IMR-90 (cell line): ENCODE data around the gene COLEC12. TPM values are rescaled to one million over a fixed set of nuclear protein-coding genes. Genes with fewer than 3 reads are reported as not detected.

Source experiments
- ATAC-seq: fragments of 200-7000 bp; cut with Tn5 transposase; 2 replicates; pipeline ENCODE4 v1.9.1; 2020; ENCODE audit warnings: low read depth, mild to moderate bottlenecking, moderate library complexity
- BruUV-seq: library from RNA; stranded (reverse); fragments of 400-500 nt; replicated peaks from 2 replicates; lab custom pipeline; 2021; lab: Mats Ljungman, UMichigan
- CTCF ChIA-PET: fragments of 300-600 bp; formaldehyde crosslinking; extraction: SDS; loops from one replicate; lab custom pipeline; 2021; ENCODE audit warnings: antibody characterized with exemption; lab: Yijun Ruan, JAX
- POLR2A ChIA-PET: fragments of 300-600 bp; sonication (Branson Sonifier 250); formaldehyde crosslinking; loops from one replicate; lab custom pipeline; 2022; ENCODE audit warnings: antibody characterized with exemption; ENCODE audit not compliant: unreplicated experiment; lab: Charles Lee
- DNase-seq: peaks from one replicate; pipeline ENCODE4 v3.0.0; 2013
- H2AFZ ChIP-seq: replicated peaks from 2 replicates; pipeline ENCODE3; 2013; ENCODE audit warnings: low read length, mild to moderate bottlenecking; ENCODE audit not compliant: poor library complexity
- H2AK5ac ChIP-seq: 2 replicates; pipeline ENCODE4 v1.6.1; 2013; ENCODE audit warnings: low read depth, low read length, inconsistent platforms
- H2AK9ac ChIP-seq: replicated peaks from 2 replicates; pipeline ENCODE3; 2013; ENCODE audit warnings: mild to moderate bottlenecking, low read depth, low read length, moderate library complexity; ENCODE audit not compliant: poor library complexity
- H2BK120ac ChIP-seq: 2 replicates; pipeline ENCODE4 v1.6.1; 2013; ENCODE audit warnings: low read depth, low read length, inconsistent platforms
- H2BK15ac ChIP-seq: 3 replicates; pipeline ENCODE4 v1.6.1; 2013; ENCODE audit warnings: low read depth, low read length, inconsistent platforms
- H2BK20ac ChIP-seq: 2 replicates; pipeline ENCODE4 v1.6.1; 2013; ENCODE audit warnings: low read depth, mild to moderate bottlenecking, inconsistent platforms, low read length, moderate library complexity
- H2BK5ac ChIP-seq: 2 replicates; pipeline ENCODE4 v1.6.1; 2013; ENCODE audit warnings: mild to moderate bottlenecking, low read depth, low read length, inconsistent platforms; ENCODE audit not compliant: poor library complexity, severe bottlenecking
- H3K14ac ChIP-seq: replicated peaks from 2 replicates; pipeline ENCODE4 v1.6.1; 2013; ENCODE audit warnings: low read depth, low read length, inconsistent platforms
- H3K18ac ChIP-seq: 2 replicates; pipeline ENCODE4 v1.6.1; 2013; ENCODE audit warnings: low read depth, low read length, control low read depth
- H3K23ac ChIP-seq: 2 replicates; pipeline ENCODE4 v1.6.1; 2013; ENCODE audit warnings: low read depth, low read length, inconsistent platforms
- H3K27ac ChIP-seq: 2 replicates; pipeline ENCODE4 v1.5.1; 2013; ENCODE audit warnings: mild to moderate bottlenecking, control low read depth, low read length; ENCODE audit not compliant: insufficient read depth
- H3K27me3 ChIP-seq: 2 replicates; pipeline ENCODE4 v1.6.1; 2013; ENCODE audit warnings: low read length; ENCODE audit not compliant: control insufficient read depth, insufficient read depth
- H3K36me3 ChIP-seq: 2 replicates; pipeline ENCODE4 v1.6.1; 2013; ENCODE audit warnings: low read length, mixed read lengths; ENCODE audit not compliant: control insufficient read depth, insufficient read depth
- H3K4ac ChIP-seq: 2 replicates; pipeline ENCODE4 v1.6.1; 2013; ENCODE audit warnings: low read depth, low read length, inconsistent platforms
- H3K4me1 ChIP-seq: 2 replicates; pipeline ENCODE4 v1.6.1; 2013; ENCODE audit warnings: low read length, mixed read lengths; ENCODE audit not compliant: control insufficient read depth, insufficient read depth
- H3K4me2 ChIP-seq: 2 replicates; pipeline ENCODE4 v1.6.1; 2013; ENCODE audit warnings: low read depth, mild to moderate bottlenecking, control low read depth, low read length, moderate library complexity
- H3K4me3 ChIP-seq: 2 replicates; pipeline ENCODE4 v1.5.1; 2013; ENCODE audit warnings: low read depth, mild to moderate bottlenecking, control low read depth, low read length, moderate library complexity; ENCODE audit not compliant: insufficient read depth
- H3K56ac ChIP-seq: 2 replicates; pipeline ENCODE4 v1.6.1; 2013; ENCODE audit warnings: low read length, inconsistent platforms; ENCODE audit not compliant: insufficient read depth; ENCODE audit errors: extremely low read depth
- H3K79me1 ChIP-seq, 2 experiments: 2 replicates each; pipeline ENCODE4 v1.6.1; 2013; ENCODE audit warnings: low read length in 2 of 2, inconsistent platforms in 1 of 2, low read depth in 1 of 2
- H3K9ac ChIP-seq: 2 replicates; pipeline ENCODE4 v1.6.1; 2013; ENCODE audit warnings: low read depth, low read length, control low read depth
- H3K9me1 ChIP-seq: 2 replicates; pipeline ENCODE4 v1.6.1; 2013; ENCODE audit warnings: low read length, inconsistent platforms; ENCODE audit not compliant: insufficient read depth
- H3K9me3 ChIP-seq: 2 replicates; pipeline ENCODE4 v1.6.1; 2013; ENCODE audit warnings: low read length; ENCODE audit not compliant: control insufficient read depth, insufficient read depth
- H4K20me1 ChIP-seq: 2 replicates; pipeline ENCODE4 v1.6.1; 2013; ENCODE audit warnings: low read length, inconsistent platforms; ENCODE audit not compliant: insufficient read depth
- H4K5ac ChIP-seq: 2 replicates; pipeline ENCODE4 v1.6.1; 2013; ENCODE audit warnings: mild to moderate bottlenecking, low read depth, low read length, control low read depth
- H4K8ac ChIP-seq, 2 experiments: 2 replicates each; pipeline ENCODE4 v1.6.1; 2013; ENCODE audit warnings: low read depth in 2 of 2, low read length in 2 of 2, control low read depth in 1 of 2, inconsistent platforms in 1 of 2
- H4K91ac ChIP-seq: 2 replicates; pipeline ENCODE4 v1.6.1; 2013; ENCODE audit warnings: low read depth, low read length, inconsistent platforms; ENCODE audit not compliant: insufficient read depth
- BHLHE40 ChIP-seq: fragments of 150-350 bp; IDR thresholded peaks from 2 replicates; pipeline ENCODE4 v1.6.1; 2016; ENCODE audit warnings: mild to moderate bottlenecking, low read depth, low read length
- CHD1 ChIP-seq: IDR thresholded peaks from 2 replicates; pipeline ENCODE4 v1.6.1; 2012; ENCODE audit warnings: low read depth, low read length, improper control_type of control experiment
- CTCF ChIP-seq: conservative IDR thresholded peaks from 2 replicates; pipeline ENCODE4 v1.5.1; 2012; ENCODE audit warnings: mild to moderate bottlenecking, low read depth, low read length, improper control_type of control experiment
- ELK1 ChIP-seq: fragments of 150-350 bp; IDR thresholded peaks from 2 replicates; pipeline ENCODE4 v1.6.1; 2016; ENCODE audit warnings: low read depth, mild to moderate bottlenecking, low read length, moderate library complexity, borderline replicate concordance
- FOS ChIP-seq: fragments of 150-350 bp; IDR thresholded peaks from 2 replicates; pipeline ENCODE4 v1.6.1; 2016; ENCODE audit warnings: low read depth, low read length
- MAFK ChIP-seq: IDR thresholded peaks from 2 replicates; pipeline ENCODE4 v1.6.1; 2012; ENCODE audit warnings: low read depth, low read length, improper control_type of control experiment
- NFE2L2 ChIP-seq: fragments of 150-350 bp; IDR thresholded peaks from 2 replicates; pipeline ENCODE4 v1.6.1; 2016; ENCODE audit warnings: low read depth, mild to moderate bottlenecking, low read length
- RCOR1 ChIP-seq: IDR thresholded peaks from 2 replicates; pipeline ENCODE4 v1.6.1; 2012; ENCODE audit warnings: mild to moderate bottlenecking, low read length, improper control_type of control experiment; ENCODE audit not compliant: insufficient replicate concordance
- RFX5 ChIP-seq: IDR thresholded peaks from 2 replicates; pipeline ENCODE4 v1.8.0; 2012; ENCODE audit warnings: low read depth, mild to moderate bottlenecking, low read length, moderate library complexity
- WGBS, 2 experiments: methylation state at CpG; one replicate each; pipeline versions ENCODE4 v1.1.5 to v1.1.7; 2013; ENCODE audit warnings: missing lambda C conversion rate in 2 of 2; ENCODE audit not compliant: insufficient read length in 1 of 2; ENCODE audit errors: extremely low coverage in 2 of 2; 5-methylcytosine and 5-hydroxymethylcytosine counted together
- dilution Hi-C: fragments of 300-500 bp; cut with HindIII; formaldehyde crosslinking; loops from one replicate; pipeline ENCODE4 v1.14.3; 2018; ENCODE audit warnings: low sequenced_read_pairs; ENCODE audit not compliant: unreplicated experiment
- in situ Hi-C: fragments of 300-500 bp; cut with MboI; formaldehyde crosslinking; loops from 3 replicates; pipeline ENCODE4 v1.14.3; 2019; ENCODE audit warnings: low sequenced_read_pairs, inconsistent platforms, mixed read lengths
- intact Hi-C: fragments of 100-400 bp; cut with micrococcal nuclease; formaldehyde crosslinking; loops from 2 replicates; pipeline ENCODE4 v1.10.0; 2022
- polyA plus RNA-seq, 3 experiments: library from polyadenylated mRNA; depleted of rRNA; stranded (reverse); fragments of >200 nt; gene quantifications; 2 replicates each; pipeline ENCODE4 v1.2.3, GENCODE V29; 2012; ENCODE audit warnings: low replicate concordance in 1 of 3
- total RNA-seq: library from RNA; depleted of rRNA; stranded (reverse); fragments of >200 nt; gene quantifications from 2 replicates; pipeline ENCODE4 v1.2.3, GENCODE V29; 2012

The COLEC12 gene
- total and polyA plus RNA-seq, 2 of the 4 experiments (the other 2 are of a cell fraction), result 1.0 to 2.3 TPM

GRCh38 chr18:468955-469790 is 31.3 kb downstream of the COLEC12 start:
- no peak for DNase-seq

More at GRCh38 chr18:468955-469790, 31.3 kb downstream of the COLEC12 start:
- ChIA-PET CTCF (interaction anchor here (0.7 kb wide), 1 partner anchor 102 kb away, joined by 4 read pairs; no protein-coding TSS in a partner anchor), POLR2A (no interaction called here)
- no peak overlapping the region for H3K4ac ChIP-seq
- in situ Hi-C loops (no loop called here), dilution Hi-C loops (no loop called here), intact Hi-C loops (no loop called here)
- H2AFZ ChIP-seq, result no peak overlapping the region
- peaks cover under 1% of the 10 kb centered on the region for H3K9me1 ChIP-seq
- no peak overlapping the region for H2BK5ac ChIP-seq
- H3K4me1 ChIP-seq, result no peaks in the 10 kb centered on the region
- peaks cover 2% of the 10 kb centered on the region; the same call in 1 of the 2 replicates for H3K27me3 ChIP-seq
- no peak overlapping the region for H2BK15ac ChIP-seq
- no peak overlapping the region for H3K18ac ChIP-seq
- H2BK120ac ChIP-seq, result no peak overlapping the region
- H2BK20ac ChIP-seq, result no peak overlapping the region
- BruUV-seq, result no TSS peak
- H3K9me3 ChIP-seq, result no peaks in the 10 kb centered on the region
- no peak for TF ChIP-seq CHD1
- TF ChIP-seq BHLHE40, result no peak
- TF ChIP-seq RCOR1, result no peak
- no peak for TF ChIP-seq ELK1
- no peak for TF ChIP-seq MAFK
- no peak for TF ChIP-seq NFE2L2
- TF ChIP-seq FOS, result no peak
- TF ChIP-seq CTCF, result no peak
- no peak for TF ChIP-seq RFX5
- no peak overlapping the region for H3K23ac ChIP-seq
- H4K91ac ChIP-seq, result peak overlapping the region; percentile 9; the same call in 1 of the 2 replicates
- no peak overlapping the region for H2AK5ac ChIP-seq
- no peak overlapping the region for H3K14ac ChIP-seq
- no peak overlapping the region for H3K27ac ChIP-seq
- H4K20me1 ChIP-seq, result no peaks in the 10 kb centered on the region
- no peak for ATAC-seq
- no peak overlapping the region for H3K56ac ChIP-seq
- H3K79me1 ChIP-seq, result no peaks in the 10 kb centered on the region
- no CpG with 5 or more reads among the region's 13 CpGs for WGBS, 2 experiments
- no peak overlapping the region for H4K8ac ChIP-seq
- H4K5ac ChIP-seq, result no peak overlapping the region
- no peak overlapping the region for H3K4me2 ChIP-seq
- H2AK9ac ChIP-seq, result no peak overlapping the region
- H3K9ac ChIP-seq, result no peak overlapping the region
- H3K4me3 ChIP-seq, result no peak overlapping the region
- H3K36me3 ChIP-seq, result no peaks in the 10 kb centered on the region
